GM18951 (cell line): ENCODE data around the gene C14orf132.
"Not testable (repeated sequence)": the region's sequence is repeated elsewhere in the genome, so short reads cannot be mapped to it uniquely, and the experiment has no call there.

Experiments used
- POLR2A ChIP-seq: IDR thresholded peaks from 4 replicates; pipeline ENCODE4 v1.6.1; 2011; ENCODE audit warnings: mild to moderate bottlenecking; ENCODE audit not compliant: insufficient read length, insufficient read depth; ENCODE audit errors: extremely low read depth
- in situ Hi-C: fragments of 300-500 bp; cut with MboI; formaldehyde crosslinking; loops from one replicate; pipeline ENCODE4 v1.12.0; 2022; ENCODE audit warnings: low sequenced_read_pairs, mixed read lengths, inconsistent platforms; ENCODE audit not compliant: unreplicated experiment

The C14orf132 gene

DNA sequence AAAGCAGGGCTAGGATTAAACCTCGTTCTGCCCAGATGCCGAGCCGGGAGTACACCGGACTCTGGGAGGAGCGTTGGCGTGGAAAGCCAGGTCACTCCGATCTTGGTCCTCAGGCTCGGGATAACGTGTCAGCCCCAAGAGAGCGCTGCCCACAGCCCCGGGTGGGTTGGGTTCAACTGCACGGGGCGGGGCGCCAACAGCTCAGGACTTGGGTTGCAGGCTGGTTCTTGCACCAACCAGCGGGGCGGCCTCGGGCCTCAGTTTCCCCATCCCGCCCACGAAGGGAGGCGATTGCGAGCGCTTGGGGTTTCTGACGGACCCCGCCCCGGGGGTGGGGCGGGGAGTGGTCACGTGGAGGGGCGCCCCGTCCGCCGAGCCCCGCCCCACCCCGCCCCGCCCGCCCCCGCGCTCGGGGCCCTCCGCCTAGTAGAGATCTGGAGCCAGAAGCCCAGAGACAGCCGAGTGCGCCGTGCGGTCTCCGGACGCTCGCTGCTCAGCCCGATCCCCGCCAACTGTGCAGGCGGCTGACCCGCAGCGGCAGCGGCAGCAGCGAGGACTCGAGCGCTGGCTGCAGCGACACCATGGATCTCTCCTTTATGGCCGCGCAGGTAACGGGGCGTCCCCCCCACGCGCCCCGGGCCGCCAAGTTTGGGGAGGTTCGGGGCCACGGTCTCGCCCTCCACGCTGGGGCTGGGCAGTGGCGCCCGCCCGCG lies at the start of gene C14orf132:
Gene C14orf132, plus strand, starts transcription at position 443 of the 713 bp plus-strand sequence. Its CDS starts 139 bp downstream, at position 582.
- in situ Hi-C loops, result no loop called here
- TF ChIP-seq POLR2A, result no peak

- in situ Hi-C loops, result loop anchor here (10.0 to 25.0 kb wide), 2 partner anchors 429 to 557 kb away; no protein-coding TSS in a partner anchor
- TF ChIP-seq POLR2A, result no peak
Measured at GRCh38 chr14:95993768-95994592, 45.2 kb upstream of the C14orf132 start.

DNA sequence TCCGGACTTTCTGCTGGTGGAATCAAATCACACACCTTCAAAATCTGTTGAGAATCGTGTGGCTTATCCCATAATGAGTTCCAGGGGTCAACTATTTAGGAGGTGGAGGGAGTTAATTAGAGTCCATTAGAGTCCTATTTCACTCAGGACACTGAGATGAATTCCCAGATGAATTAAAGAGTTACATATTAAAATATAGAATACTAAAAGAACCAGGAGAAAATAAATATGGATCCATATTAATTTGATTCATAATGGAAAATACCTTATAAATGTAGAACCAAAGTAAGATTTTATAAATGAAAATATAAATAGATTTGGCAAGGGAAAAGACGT lies 44.6 kb upstream of the C14orf132 start:
- no peak for TF ChIP-seq POLR2A
- in situ Hi-C loops, result loop anchor here (10.0 to 25.0 kb wide), 2 partner anchors 430 to 557 kb away; no protein-coding TSS in a partner anchor

DNA sequence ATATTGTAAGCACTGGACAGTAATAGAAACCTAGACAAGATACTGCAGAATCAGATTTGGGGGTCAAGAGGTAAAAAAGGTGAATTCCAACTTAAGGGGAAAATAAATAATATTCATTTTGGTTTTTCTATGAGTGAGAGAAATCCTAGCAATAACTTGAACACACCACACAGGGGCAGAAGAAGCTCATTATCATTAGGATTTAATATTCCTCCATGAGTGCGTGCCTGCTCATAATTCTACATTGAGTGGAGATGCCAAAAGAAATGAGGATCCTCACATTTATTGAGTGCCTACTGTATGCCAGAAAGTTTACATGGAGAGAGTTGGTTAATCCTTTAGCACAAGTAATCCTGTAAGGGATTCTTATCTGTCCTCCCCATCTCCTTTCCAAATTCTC lies 40.5 kb upstream of the C14orf132 start:
- no peak for TF ChIP-seq POLR2A
- in situ Hi-C loops, result loop anchor here (10.0 to 25.0 kb wide), 2 partner anchors 434 to 561 kb away; no protein-coding TSS in a partner anchor

GRCh38 chr14:96001866-96002497 lies 37.2 kb upstream of the C14orf132 start:
- TF ChIP-seq POLR2A, result no peak
- in situ Hi-C loops, result no loop called here

DNA sequence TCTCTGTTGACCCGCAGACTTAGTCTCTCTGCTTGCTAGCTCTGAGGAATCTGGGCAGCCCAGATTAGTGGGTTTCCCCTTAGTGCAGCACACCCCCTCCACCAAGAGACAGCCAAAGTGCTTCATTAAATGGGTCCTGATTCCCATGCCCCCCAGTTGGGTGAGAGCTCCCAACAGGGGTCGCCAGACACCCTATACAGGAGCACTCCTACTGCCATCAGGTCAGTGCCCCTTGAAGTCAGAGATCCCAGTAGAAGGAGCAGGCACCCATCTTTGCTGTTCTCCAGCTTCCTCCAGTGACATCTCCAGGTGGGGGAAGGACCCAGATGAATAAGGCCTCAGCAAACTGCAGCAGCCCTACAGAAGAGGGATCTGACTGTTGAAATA lies 36.7 kb upstream of the C14orf132 start:
- TF ChIP-seq POLR2A, result no peak
- in situ Hi-C loops, result no loop called here

DNA sequence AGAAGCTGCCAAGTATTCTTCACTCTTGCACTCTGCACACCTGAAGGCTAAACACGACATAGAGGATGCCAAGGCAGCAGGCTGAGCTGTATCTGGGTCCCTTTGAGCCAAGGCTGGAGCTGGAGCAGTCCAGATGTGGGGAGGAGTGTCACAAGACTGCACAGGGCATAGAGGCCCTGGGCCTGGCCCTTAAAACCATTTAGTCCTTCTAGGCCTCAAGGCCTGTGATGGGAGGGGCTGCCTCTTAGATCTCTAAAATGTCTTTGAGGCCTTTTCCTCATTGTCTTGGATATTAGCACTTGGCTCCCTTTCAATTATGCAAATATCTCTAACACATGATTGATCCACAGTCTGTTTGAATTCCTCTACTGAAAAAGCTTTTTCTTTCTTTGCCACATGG lies 28.0 kb upstream of the C14orf132 start:
- in situ Hi-C loops, result no loop called here
- TF ChIP-seq POLR2A, result no peak

GRCh38 chr14:96011607-96012006 lies 27.6 kb upstream of the C14orf132 start:
- TF ChIP-seq POLR2A, result no peak
- in situ Hi-C loops, result no loop called here

DNA sequence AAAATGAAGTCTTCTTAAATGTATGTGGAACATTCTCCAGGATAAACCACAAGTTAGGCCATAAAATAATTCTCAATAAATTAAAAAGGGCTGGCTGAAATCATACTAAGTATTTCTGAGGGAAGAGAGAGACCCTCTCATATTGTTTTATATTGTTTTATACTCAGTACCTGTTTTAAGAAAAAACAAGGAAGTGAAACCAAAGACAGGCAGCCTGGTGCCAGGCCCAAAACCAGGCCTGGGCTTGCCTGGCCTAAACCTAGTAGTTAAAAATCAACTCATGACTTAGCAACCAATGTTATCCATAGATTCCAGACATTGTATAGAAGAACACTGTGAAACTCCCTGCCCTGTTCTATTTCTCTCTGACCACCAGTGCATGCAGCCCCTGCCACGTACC lies 26.4 kb upstream of the C14orf132 start:
- in situ Hi-C loops, result not testable (repeated sequence)

DNA sequence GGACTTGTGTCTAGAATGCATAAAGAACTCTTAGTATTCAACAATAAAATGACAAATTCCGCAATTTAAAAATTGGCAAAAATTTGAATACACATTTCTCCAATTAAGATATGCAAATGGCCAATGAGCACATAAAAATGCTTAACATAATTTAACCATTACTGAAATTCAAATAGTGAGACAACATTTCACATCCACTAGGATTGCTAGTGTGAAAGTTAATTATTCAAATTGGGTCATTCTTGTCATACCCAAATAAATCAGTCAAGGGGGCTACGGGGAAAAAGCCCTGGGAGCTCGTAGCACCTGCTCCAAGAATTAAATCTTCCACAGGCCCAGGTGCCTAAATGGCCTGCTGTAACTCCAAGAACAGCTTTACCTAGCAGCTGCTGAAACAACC lies 25.0 kb upstream of the C14orf132 start:
- no peak for TF ChIP-seq POLR2A
- in situ Hi-C loops, result no loop called here

DNA sequence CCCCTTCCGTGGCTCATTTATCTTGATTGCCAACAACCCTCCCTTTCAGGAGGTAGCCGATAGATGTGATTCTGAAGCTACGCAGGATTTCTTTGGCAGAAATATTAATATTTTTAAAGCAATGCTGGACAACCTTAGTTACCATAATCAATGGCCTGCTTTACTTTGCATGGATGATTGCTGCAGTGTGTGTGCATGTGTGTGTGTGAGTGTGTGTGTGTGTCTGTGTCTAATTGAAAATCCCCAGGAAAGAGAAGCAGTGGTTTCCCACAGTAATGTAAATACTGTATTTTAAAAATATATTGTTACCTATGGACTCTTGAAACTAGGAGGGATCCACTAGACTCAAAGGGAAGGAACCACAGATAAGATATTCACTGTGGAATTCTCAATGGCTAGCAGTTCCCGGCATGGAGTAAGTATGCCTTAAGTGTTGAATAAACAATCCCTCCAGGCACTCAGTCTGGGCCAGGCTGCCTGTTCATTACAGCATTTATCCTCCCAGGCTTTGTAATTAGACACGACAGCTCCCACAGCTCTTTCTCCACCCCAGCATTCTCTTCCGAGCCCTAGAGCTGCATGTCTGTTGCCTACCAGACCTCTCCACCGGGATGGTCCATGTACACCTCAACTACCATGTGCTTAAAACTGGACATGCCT lies 22.5 kb upstream of the C14orf132 start:
- TF ChIP-seq POLR2A, result no peak
- in situ Hi-C loops, result no loop called here

DNA sequence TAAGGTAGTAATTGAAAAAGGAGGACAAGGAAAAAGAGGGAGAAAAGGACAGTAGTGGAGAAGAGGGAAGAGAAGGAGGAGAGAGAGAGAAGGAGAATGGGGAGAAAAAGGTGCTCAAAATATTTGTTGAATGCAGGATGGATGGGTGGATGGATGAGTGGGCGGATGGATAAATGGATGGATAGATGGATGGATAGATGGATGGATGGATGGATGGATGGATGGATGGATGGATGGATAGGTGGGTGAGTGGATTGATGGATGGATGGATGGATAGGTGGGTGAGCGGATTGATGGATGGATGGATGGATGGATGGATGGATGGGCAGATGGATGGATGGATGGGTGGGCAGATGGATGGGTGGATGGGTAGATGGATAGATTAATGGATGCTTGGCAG lies 21.3 kb upstream of the C14orf132 start:
- TF ChIP-seq POLR2A, result no peak
- in situ Hi-C loops, result no loop called here

- in situ Hi-C loops, result no loop called here
- TF ChIP-seq POLR2A, result no peak
Measured at GRCh38 chr14:96027431-96028355, 11.5 kb upstream of the C14orf132 start.
